Activated CD4-positive, alpha-beta T cell treated with anti-CD3 and anti-CD28 coated beads, Interleukin-2, amount 50 U/mL, for 1 hour (primary cell): ENCODE data around the gene UBXN11.
A peak's percentile ranks its signal among the peaks of the same experiment; 100 is the strongest.
"Not testable (repeated sequence)": the region's sequence is repeated elsewhere in the genome, so short reads cannot be mapped to it uniquely, and the experiment has no call there.

Source experiments
- DNase-seq: peaks from one replicate; pipeline ENCODE4 v3.0.0-alpha.2; 2020

The UBXN11 gene

GRCh38 chr1:26300578-26301275 lies 5.7 kb downstream of the UBXN11 start:
- DNase-seq: no peak

- no peak for DNase-seq
Measured at GRCh38 chr1:26297791-26298124, 8.7 kb downstream of the UBXN11 start.

- DNase-seq: no peak
Measured at GRCh38 chr1:26297057-26297790, 9.2 kb downstream of the UBXN11 start.

GRCh38 chr1:26296340-26297056 lies 9.9 kb downstream of the UBXN11 start:
- DNase-seq: no peak

GRCh38 chr1:26295194-26296138 lies 11.0 kb downstream of the UBXN11 start:
- no peak for DNase-seq

- no peak for DNase-seq
Measured at GRCh38 chr1:26293911-26294463, 12.4 kb downstream of the UBXN11 start.

- not testable (repeated sequence) for DNase-seq
Measured at GRCh38 chr1:26292735-26293134, 13.7 kb downstream of the UBXN11 start.

GRCh38 chr1:26291939-26292338 lies 14.5 kb downstream of the UBXN11 start:
- no peak for DNase-seq

- DNase-seq: no peak
Measured at GRCh38 chr1:26291433-26291832, 15.0 kb downstream of the UBXN11 start.

GRCh38 chr1:26290882-26291261 lies 15.6 kb downstream of the UBXN11 start:
- no peak for DNase-seq

GRCh38 chr1:26290122-26290881 lies 16.1 kb downstream of the UBXN11 start:
- no peak for DNase-seq

- no peak for DNase-seq
Measured at GRCh38 chr1:26289158-26290059, 17.0 kb downstream of the UBXN11 start.

- peak; percentile 59 for DNase-seq
Measured at GRCh38 chr1:26288311-26288941, 18.0 kb downstream of the UBXN11 start.

GRCh38 chr1:26287811-26288210 lies 18.6 kb downstream of the UBXN11 start:
- no peak for DNase-seq

GRCh38 chr1:26287033-26287711 lies 19.3 kb downstream of the UBXN11 start:
- peak; percentile 71 for DNase-seq

- no peak for DNase-seq
Measured at GRCh38 chr1:26286064-26286416, 20.4 kb downstream of the UBXN11 start.

GRCh38 chr1:26285366-26286063 lies 20.9 kb downstream of the UBXN11 start:
- DNase-seq: no peak

GRCh38 chr1:26284597-26285347 lies 21.7 kb downstream of the UBXN11 start:
- DNase-seq: peak; percentile 94
